NT2/D1 (cell line): ENCODE measurements around the gene TMEM134.

Experiments
- YY1 ChIP-seq: IDR thresholded peaks from 2 replicates; pipeline ENCODE4 v1.6.1; 2011; ENCODE audit not compliant: insufficient read length, insufficient read depth
- ZNF274 ChIP-seq: IDR thresholded peaks from 2 replicates; pipeline ENCODE4 v1.6.1; 2011; ENCODE audit warnings: mild to moderate bottlenecking, low read depth, low read length

GRCh38 chr11:67494371-67495233 lies 25.6 kb upstream of the TMEM134 start:
- TF ChIP-seq ZNF274 (no peak), YY1 (no peak)
